GM19455 (cell line): ENCODE results near the gene CMKLR1.

Source experiments
- ATAC-seq: cut with Tn5 transposase; IDR thresholded peaks from one replicate; pipeline ENCODE4 v1.9.1; 2021; ENCODE audit not compliant: unreplicated experiment

Gene CMKLR1, protein sequence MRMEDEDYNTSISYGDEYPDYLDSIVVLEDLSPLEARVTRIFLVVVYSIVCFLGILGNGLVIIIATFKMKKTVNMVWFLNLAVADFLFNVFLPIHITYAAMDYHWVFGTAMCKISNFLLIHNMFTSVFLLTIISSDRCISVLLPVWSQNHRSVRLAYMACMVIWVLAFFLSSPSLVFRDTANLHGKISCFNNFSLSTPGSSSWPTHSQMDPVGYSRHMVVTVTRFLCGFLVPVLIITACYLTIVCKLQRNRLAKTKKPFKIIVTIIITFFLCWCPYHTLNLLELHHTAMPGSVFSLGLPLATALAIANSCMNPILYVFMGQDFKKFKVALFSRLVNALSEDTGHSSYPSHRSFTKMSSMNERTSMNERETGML

DNA sequence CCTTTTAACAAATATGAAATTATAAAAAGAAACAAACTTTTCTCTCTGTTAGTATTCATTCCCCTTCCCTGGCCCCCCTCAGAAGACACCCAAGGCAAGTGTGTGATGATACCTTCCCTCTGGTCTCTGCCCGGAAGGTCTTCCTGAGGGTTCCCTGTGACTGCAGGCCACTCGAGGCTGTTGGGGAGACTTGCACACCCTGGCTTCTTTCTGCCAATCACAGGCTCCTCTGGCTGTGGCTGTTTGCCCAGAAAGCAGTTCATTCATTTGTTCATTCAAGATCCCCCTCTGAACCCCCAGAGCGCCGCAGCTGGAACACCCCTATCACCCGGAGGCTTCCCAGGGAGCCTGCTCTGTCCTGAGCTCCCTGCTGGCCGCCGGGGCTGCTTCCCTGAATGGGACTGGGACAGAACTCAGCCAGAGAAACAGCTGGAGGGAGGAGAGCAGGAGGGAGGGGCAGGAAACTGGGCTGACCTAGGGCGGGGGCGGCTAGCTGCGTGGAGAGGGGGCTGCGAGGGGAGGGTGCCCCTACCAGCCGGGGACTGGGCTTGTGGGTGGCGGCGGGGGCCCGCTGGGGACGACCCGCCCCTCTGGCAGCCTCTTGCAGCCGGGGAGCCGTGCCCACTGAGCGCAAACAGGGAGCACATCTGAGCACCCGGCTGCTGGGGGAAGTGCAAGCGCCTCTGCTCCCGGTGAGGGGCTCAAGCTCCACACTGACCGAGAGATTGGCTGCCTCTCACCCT, at the start of gene CMKLR1:
Gene CMKLR1, minus strand, starts transcription at position 397 of the 743 bp plus-strand sequence. CDS start 45,720 bp downstream, outside the sequence.
- no peak for ATAC-seq

DNA sequence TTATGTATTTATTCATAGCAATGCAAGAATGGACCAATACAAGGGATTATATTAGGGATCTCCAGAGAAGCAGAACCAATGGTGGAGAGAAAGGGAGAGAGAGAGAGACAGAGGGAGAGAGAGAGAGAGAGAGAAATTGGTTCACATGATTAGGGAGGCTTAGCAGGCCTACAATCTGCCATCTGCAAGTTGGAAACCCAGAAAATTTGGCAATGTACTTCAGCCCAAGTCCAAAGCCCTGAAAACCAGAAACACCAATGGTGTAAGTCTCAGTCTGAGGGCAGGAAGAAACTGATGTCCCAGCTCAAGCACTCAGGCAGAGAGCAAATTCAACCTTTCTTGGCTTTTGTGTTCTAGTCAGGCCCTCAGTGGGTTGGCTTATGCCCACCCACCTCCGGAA, 48.7 kb upstream of the CMKLR1 start:
- no peak for ATAC-seq

DNA sequence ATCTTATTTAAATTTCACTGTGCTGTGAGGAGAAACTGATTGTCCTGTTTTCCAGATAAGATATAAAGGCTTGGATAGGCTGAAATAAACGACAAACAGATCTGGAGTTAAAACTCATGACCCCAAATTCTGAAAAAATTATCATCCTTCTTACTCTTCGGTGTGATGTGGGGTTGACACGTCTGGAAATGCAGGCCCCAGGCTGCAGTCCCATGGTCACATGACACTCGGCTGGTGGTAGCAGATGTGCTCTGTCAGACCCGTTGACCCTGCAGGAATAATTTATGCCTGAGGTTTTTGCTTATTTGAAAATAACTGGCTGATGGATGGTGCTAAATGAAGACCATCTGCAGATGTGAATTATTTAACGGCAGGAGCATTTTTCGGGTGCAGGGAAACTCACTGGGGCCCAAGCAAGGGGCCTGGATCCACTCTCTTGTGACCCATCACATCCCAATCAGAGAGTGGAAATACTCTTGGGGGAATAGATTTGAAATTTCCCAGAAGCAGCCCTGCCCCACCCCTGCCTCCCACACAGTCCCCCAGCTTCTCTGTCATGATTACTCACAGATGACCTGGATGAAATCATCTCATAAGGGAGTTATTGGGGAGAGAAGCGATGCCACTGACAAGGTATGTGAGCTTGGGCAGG, 47.7 kb upstream of the CMKLR1 start:
- ATAC-seq: no peak

DNA sequence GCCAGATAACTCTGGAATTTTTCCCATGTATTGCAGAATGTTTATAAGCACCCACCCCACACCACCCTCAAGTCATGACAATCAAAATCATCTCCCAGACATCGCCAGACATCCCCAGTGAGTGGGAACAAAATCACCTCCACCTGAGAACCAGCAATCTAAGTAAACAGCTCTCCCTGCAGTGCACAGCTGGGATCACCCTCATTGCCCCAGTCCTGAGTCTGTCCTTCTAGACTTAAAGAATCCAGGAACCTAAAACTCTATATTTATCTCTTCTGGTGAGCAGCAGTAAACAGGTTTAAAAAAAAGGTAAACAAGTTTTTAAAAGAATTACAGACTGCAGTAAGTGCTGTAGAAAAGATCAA, 43.3 kb upstream of the CMKLR1 start:
- ATAC-seq: no peak

DNA sequence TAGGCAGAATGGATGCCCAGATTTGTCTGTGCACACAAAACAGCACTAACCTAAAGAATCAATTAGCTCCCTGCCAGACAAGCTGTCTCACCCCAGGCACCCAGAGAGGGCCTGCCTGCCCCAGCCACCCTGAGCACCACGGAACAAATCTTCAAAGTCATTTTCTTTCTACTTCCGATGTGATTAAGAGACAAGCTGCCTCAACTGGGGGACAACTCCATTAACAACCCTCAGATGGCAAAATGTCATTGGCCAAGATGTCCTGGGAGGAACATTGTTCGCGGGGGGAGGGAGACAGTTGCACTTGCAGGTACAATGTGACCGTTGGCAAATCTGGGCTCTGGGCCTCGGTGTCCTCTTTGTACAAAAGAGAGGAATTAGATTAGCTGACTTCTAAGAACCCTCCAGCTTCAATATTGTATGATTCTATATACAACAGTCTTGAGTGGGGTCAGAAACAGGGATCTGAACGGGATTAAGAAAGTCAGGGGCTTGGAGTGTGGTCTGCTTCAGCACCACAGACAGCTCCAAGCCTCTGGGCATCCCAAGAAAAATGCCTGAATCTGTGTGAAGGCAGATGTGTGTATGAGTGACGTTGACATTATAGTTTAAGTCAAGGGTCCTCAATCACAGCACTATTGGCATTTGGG, 42.8 kb upstream of the CMKLR1 start:
- no peak for ATAC-seq

DNA sequence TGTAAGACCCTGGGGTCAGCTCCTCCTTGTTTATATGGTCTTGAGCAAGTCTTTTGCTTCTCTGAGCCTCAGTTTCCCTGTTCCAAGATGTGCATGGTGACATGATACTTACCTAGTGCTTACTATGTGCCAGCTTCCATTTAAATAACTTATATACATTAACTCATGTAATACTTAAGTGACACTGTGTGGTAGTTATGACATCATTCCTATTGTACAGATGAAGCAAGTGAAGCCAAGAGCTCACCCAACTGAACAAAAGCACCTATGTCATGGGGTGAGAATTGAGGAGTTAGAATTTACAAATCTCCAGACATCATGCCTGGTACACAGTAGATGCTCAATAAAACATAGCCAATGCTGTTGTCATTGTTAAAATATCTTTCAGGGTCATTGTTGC, 41.3 kb upstream of the CMKLR1 start:
- ATAC-seq: no peak

DNA sequence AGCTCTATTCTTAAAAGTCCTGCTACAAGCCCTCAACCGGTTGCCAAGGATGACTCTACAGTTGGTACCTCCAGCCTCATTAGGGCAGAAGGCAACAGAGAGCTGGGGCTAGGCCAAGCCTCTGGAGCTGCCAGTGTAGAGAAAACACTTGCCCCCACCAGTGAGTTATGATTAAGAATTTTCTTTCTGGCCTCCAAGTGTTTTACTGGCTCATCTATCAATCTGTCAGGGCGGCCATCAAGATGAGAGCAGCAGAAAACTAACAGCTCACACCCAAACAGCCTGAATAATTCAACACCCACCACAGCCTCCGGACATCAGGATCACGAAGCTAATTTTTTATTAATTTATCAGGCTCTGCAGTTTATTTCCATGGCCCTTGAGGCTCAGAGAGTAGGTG, 40.7 kb upstream of the CMKLR1 start:
- ATAC-seq: no peak

DNA sequence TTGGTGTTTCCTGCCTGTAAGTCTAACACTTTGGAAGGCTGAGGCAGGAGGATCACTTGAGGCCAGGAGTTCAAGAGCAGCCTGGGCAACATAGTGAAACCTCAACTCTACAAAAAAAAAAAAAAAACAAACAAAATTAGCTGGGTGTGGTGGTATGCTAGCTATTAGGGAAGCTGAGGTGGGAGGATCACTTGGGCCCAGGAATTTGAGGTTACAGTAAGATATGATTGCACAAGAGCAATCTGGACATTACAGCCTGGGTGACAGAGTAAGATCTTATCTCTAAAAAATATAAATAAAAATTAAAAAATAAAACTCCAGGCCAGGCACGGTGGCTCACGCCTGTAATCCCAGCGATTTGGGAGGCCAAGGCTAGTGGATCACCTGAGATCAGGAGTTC, 39.8 kb upstream of the CMKLR1 start:
- ATAC-seq: no peak

DNA sequence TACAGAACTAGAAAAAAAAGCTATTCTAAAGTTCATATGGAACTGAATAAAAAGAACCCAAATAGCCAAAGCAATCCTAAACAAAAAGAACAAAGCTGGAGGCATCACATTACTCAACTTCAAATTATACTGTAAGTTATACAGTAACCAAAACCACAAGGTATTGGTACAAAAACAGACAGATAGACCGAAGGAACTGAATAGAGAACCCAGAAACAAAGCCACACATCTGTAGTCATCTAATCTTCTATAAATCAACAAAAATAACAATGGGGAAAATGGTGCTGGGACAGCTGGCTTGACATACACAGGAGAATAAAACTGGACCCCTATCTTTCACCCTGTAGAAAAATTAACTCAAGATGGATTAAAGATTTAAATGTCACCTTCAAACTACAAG, 38.1 kb upstream of the CMKLR1 start:
- no peak for ATAC-seq

DNA sequence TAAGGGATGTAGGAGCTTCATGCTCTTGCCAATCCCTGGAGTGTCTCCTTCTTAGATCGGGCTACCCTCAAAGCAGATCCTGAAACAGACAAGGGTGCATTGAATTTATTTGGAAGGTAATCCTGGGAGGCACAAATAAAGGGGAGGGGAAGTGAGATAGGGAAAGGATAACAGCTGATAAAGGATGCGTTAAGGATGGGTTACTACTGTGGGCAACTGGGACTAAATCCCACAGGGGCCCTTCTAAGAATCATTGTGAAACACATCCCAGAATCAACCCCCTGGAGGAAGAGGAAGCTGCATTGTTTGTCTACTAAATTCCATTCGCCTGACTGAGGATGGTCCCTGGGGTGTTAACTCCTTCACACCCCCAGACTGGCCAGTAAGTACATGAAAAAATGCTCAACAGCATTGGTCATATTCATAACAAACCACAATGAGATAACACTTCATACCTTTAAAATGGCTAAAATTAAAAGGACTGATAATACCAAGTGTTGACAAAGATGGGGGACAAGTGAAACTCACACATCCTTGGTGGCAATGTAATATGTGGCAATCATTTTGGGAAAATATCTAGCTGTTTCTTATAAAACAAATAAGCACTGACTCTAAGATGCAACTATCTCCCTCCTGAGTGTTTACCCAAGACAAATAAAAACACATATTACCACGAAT, 37.0 kb upstream of the CMKLR1 start:
- no peak for ATAC-seq

DNA sequence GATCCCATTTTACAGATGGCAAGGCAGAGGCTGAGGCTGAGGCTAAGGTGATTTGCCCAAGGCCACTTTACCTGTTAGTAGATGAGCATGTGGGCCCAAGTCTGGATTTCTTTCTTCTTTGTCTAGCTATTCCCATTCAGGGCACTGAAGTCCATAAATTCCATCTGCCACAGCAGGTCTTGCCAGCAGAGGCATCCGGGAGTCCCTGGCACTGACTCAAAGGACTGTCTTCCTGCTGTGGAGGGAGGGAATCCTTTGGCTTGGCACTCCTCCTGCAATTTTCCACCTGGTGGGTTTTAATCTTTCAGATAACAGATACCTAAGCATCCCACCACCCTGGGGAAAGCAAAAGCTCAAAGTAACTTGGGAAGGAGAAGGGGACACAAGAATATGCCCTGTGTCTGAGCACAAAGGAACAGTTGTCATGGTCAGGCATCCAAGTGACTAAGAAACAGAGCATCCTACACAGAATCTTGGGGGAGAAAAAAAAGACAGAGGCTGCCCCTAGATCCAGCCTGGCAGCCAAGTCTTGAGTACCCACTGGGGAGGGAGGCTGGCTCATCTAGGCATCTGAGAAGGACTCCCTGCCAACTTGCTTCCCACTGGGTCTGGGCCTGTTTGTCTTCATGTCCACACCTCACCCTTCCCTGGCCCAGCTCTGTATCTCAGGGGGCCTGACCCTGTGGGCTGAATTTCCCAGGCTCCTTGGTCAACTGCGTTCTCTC, 35.6 kb upstream of the CMKLR1 start:
- ATAC-seq: no peak

DNA sequence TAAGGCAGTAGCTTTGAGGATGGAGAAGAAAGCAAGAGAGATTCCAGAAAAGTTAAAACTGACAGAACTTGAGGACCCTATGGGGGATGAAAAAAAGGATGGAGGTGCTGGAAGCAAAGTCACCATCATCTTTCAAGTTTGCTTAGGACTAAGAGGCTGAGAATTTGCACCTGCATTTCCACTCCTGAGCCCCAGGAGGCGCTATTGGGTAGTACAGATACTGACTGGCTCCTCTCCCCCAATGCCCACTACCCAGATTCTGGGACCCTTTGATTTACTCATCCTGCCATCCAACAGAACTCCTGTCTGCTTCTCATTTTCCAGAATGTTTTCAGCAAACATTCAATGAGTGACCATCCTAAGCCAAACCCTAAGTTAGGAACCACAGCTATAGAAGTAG, 34.0 kb upstream of the CMKLR1 start:
- no peak for ATAC-seq

DNA sequence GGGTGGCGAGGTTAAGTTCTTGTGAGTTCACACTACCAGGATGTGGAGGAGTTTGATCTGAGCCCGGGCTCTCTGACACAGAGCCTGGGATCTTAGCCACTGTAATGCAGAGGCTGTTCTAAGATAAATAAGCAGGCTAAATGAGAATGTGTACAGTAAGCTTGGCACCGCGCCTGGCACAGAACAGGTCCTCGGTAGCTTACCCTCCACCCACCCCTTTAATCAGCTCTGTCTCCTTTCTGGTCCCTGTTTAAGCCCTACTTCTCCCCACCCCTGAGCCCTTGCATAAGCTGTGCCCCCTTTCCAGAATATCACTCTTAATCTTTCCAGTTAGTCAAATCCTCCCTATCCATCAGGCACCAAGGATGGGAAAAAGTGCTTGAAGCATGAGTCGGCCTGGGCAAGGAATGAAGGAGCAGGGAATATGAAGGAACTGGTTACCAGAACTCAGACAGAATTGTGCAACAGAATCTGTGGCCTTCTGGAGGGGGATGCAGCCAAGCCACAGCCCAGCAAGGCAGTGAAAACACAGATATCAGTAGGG, 32.8 kb upstream of the CMKLR1 start:
- ATAC-seq: no peak

DNA sequence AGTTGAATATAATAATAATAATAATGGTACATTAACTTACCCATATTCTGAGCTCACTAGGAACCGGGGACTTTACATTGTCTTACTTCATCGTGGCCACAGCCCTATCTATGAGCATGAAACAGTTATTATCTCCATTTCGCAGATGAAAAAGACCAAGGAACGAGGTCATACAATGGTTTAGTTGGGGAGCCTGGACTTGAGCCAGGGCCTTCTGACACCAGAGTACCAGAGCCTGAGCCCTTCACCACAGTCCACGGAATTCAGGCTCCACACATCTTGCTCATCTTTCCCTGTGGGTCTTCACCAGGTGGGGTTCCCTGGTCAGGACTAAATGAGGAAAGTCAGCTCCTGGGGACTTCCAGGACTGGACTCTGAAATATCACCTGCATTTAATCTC, 31.3 kb upstream of the CMKLR1 start:
- no peak for ATAC-seq

DNA sequence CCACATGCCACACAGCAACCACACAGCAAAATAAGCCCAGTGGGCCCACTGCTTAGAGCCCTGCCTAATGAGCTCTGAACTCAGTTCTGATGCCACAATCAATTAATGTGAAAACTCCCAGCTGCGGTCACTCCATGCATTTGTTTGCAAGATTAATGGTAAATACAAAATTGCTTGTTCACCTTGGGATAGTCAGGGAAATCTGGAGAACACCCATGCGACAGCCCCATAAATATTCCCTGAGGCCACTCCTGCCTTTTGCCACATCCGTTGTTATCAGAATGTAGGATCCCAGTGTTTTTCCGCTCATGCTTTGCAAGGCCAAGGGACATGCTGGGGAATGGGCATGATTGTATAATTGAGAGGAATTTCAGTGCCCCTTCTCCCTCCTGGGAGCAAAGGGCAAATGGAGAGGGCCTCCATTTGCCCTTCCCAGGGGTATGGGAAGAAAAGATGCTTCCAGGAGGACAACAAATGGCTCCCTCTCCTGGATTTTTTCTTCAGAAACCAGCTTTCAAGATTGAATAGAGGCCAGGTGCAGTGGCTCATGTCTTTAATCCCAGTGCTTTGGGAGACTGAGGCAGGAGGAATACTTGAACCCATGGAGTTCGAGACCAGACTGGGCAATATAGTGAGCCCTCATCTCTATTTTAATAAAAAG, 30.8 kb upstream of the CMKLR1 start:
- no peak for ATAC-seq

DNA sequence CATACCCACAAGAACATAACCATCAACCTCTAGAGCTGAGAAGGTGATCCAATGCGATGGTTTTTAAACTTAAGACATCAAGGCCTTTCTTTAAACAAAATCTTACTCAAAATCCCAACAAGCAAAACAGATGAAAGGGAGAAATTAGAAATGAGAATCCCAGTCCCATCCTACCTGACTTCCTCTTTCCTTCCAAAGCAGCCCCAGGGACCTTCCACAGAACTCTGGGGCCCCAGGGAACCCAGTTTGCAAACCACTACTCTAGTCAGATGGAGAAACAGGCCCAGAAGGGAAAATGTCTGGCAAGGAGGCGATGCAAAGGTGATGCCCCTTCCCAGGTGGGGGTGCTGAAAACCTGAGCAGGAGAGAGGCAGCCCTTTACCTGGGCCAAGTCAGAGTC, 29.0 kb upstream of the CMKLR1 start:
- ATAC-seq: no peak

DNA sequence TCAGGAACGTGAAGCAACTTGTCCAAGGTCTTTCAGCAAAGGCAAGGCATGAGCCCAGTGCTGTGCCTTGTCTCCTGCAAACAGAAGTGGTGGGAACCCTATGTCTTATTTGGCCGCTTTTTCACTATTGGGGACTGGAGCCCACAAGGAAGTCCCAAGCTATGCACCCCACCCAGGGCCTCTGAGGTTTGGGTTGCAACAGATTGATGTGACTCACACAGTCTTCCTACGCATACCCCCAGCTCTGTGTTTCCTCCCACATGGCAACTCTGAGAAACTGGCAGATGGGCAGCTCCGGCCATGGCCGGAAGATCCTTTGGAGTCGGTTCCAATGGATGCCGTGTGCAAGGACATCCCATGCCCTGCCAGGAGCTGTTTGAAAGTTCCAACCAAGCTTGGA, 28.3 kb upstream of the CMKLR1 start:
- ATAC-seq: no peak

DNA sequence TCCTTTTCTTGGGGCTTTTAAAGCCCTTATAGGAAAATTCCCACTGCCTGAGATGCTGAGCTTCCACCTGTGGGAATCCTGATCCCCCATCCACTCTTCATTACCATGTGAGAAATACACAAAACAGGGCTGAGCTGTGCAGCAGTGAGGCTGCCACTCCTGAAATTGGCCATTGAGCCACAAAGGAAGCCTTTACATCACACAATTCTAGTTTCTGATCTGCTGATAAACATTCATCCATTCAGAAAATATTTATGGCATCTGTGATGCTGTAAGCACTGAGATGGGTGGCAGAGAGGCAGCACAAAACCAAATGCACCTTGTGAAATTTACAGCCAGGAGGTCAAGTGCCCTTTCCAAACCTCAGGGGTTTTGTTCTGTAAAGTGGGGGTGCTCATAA, 26.2 kb upstream of the CMKLR1 start:
- no peak for ATAC-seq

DNA sequence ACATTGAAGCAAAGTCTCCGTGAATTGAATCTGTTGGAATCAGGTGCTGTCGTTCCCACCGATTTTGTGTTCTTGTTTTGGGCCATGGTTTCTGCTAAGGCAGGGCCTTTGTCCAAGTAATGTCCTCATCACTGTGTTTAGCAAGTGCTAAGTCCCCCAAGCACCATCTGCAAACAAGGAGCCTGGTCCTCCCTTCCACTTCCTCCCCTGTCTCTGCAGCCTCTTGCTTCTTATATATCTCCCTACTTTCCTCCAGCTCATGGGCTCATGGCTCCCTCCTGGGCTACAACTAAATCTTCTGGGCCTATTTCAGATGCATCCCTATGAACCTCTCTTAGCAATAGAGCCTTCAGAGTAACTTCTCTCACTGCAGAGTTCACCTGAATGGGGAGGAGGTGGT, 25.8 kb upstream of the CMKLR1 start:
- ATAC-seq: no peak

DNA sequence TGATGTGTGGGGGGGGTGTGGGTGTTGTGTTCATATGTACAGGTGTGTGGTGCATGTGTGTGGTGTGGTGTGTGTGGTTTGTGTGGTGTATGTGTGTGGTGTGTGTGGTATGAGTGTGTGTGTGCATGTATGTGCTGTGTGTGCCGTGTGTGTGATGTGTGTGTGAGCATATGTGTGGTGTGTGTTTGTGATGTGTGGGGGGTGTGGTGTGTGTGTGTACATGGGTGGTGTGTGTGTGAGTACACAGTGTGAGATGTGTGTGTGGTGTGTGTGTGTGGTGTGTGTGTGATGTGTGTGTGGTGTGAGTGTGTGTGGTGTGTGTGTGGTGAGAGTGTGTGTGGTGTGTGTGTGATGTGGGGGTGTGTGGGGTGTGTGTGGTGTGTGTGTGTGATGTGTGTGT, 24.5 kb upstream of the CMKLR1 start:
- no peak for ATAC-seq
